GM11168 (cell line): ENCODE data around the gene SSR3.

Experiments
- in situ Hi-C: fragments of 300-500 bp; cut with MboI; formaldehyde crosslinking; loops from one replicate; pipeline ENCODE4 v1.12.0; 2022; ENCODE audit warnings: low sequenced_read_pairs; ENCODE audit not compliant: unreplicated experiment

SSR3 gene

GRCh38 chr3:156542101-156543042 lies 12.5 kb downstream of the SSR3 start:
- in situ Hi-C loops = loop anchor here (10.0 kb wide), 1 partner anchor 542 kb away; no protein-coding TSS in a partner anchor

GRCh38 chr3:156539802-156540201 lies 15.1 kb downstream of the SSR3 start:
- in situ Hi-C loops = loop anchor here (10.0 kb wide), 1 partner anchor 545 kb away; no protein-coding TSS in a partner anchor

GRCh38 chr3:156539051-156539450 lies 15.9 kb downstream of the SSR3 start:
- in situ Hi-C loops = no loop called here

GRCh38 chr3:156536524-156537316 lies 18.2 kb downstream of the SSR3 start:
- in situ Hi-C loops = no loop called here

- in situ Hi-C loops = no loop called here
Observed at GRCh38 chr3:156535798-156536197, 19.1 kb downstream of the SSR3 start.

- in situ Hi-C loops = no loop called here
Observed at GRCh38 chr3:156535162-156535627, 19.7 kb downstream of the SSR3 start.

- in situ Hi-C loops = no loop called here
Observed at GRCh38 chr3:156533205-156533604, 21.7 kb downstream of the SSR3 start.

- in situ Hi-C loops = no loop called here
Observed at GRCh38 chr3:156532730-156533129, 22.2 kb downstream of the SSR3 start.

GRCh38 chr3:156530980-156531379 lies 23.9 kb downstream of the SSR3 start:
- in situ Hi-C loops = no loop called here

- in situ Hi-C loops = no loop called here
Observed at GRCh38 chr3:156527060-156527459, 27.9 kb downstream of the SSR3 start.

- in situ Hi-C loops = no loop called here
Observed at GRCh38 chr3:156525808-156526207, 29.1 kb downstream of the SSR3 start.

- in situ Hi-C loops = no loop called here
Observed at GRCh38 chr3:156522673-156523072, 32.2 kb downstream of the SSR3 start.

GRCh38 chr3:156519758-156520162 lies 35.2 kb downstream of the SSR3 start:
- in situ Hi-C loops = no loop called here

- in situ Hi-C loops = no loop called here
Observed at GRCh38 chr3:156518726-156519125, 36.2 kb downstream of the SSR3 start.

- in situ Hi-C loops = no loop called here
Observed at GRCh38 chr3:156516961-156517360, 38.0 kb downstream of the SSR3 start.

- in situ Hi-C loops = no loop called here
Observed at GRCh38 chr3:156516284-156516683, 38.6 kb downstream of the SSR3 start.

- in situ Hi-C loops = no loop called here
Observed at GRCh38 chr3:156513619-156514018, 41.3 kb downstream of the SSR3 start.

- in situ Hi-C loops = no loop called here
Observed at GRCh38 chr3:156511987-156512677, 42.8 kb downstream of the SSR3 start.

- in situ Hi-C loops = loop anchor here (10.0 kb wide), 1 partner anchor 355 kb away; no protein-coding TSS in a partner anchor
Observed at GRCh38 chr3:156509189-156510174, 45.4 kb downstream of the SSR3 start.
